Muscle of leg (tissue), 11 donors: ENCODE data around the gene ZNF841. TPM values are rescaled to one million over a fixed set of nuclear protein-coding genes. Genes with fewer than 3 reads are reported as not detected.
A peak's percentile ranks its signal among the peaks of the same experiment; 100 is the strongest.
"Not testable (repeated sequence)": the region's sequence is repeated elsewhere in the genome, so short reads cannot be mapped to it uniquely, and the experiment has no call there.

ENCODE experiments used
- DNase-seq: peaks from one replicate; pipeline ENCODE4 v3.0.0; 2013
- H3K27ac ChIP-seq: one replicate; pipeline ENCODE4 v1.5.1; 2013; ENCODE audit warnings: mild to moderate bottlenecking, low read length, control low read depth
- H3K27me3 ChIP-seq: one replicate; pipeline ENCODE4 v1.6.1; 2013; ENCODE audit warnings: low read length; ENCODE audit not compliant: control insufficient read depth, insufficient read depth
- H3K36me3 ChIP-seq: one replicate; pipeline ENCODE4 v1.6.1; 2013; ENCODE audit warnings: low read length; ENCODE audit not compliant: control insufficient read depth, insufficient read depth
- H3K4me1 ChIP-seq: one replicate; pipeline ENCODE4 v1.6.1; 2013; ENCODE audit warnings: low read length; ENCODE audit not compliant: control insufficient read depth, insufficient read depth
- H3K4me3 ChIP-seq: one replicate; pipeline ENCODE4 v1.5.1; 2013; ENCODE audit warnings: low read length, control low read depth
- H3K9me3 ChIP-seq: replicated peaks from 2 replicates; pipeline ENCODE4 v1.6.1; 2013; ENCODE audit warnings: low read depth, low read length; ENCODE audit not compliant: control insufficient read depth
- WGBS: methylation state at CpG from one replicate; pipeline ENCODE4 v1.1.5; 2013; ENCODE audit warnings: missing lambda C conversion rate; ENCODE audit not compliant: insufficient coverage; 5-methylcytosine and 5-hydroxymethylcytosine counted together
- polyA plus RNA-seq, 8 donors: library from polyadenylated mRNA; unstranded; fragments of 120-200 nt; gene quantifications; one replicate each; pipeline versions ENCODE4 v1.2.1 to v1.2.3, GENCODE V29; 2013; ENCODE audit warnings: inconsistent platforms in 1 of 8, low replicate concordance in 1 of 8; ENCODE audit not compliant: insufficient read length in 8 of 8, insufficient read depth in 1 of 8
- total RNA-seq: library from RNA; stranded (reverse); fragments of 120-200 nt; gene quantifications from one replicate; pipeline ENCODE4 v1.2.4, GENCODE V29; 2013

Gene ZNF841
- total and polyA plus RNA-seq, 9 donors, result 7.9 to 18.1 (median 9.3) TPM

GRCh38 chr19:52028027-52028779 is 67.4 kb downstream of the ZNF841 start, which contains the start of gene ZNF614:
Gene ZNF614 (minus strand): TSS chr19:52028379. CDS start chr19:52025745, 2,634 bp downstream.
- WGBS, result under 1% methylated on average over 53 of the region's 53 CpGs
- Histone ChIP-seq H3K27ac (peak within 1 kb of the TSS; percentile 95), H3K36me3 (peaks cover 35% of the 10 kb centered on the region), H3K4me1 (peaks cover 2% of the 10 kb centered on the region), H3K9me3 (peaks cover 33% of the 10 kb centered on the region), H3K27me3 (no peaks in the 10 kb centered on the region), H3K4me3 (peak within 1 kb of the TSS; percentile 63)
- peak; percentile 96 for DNase-seq

- not testable (repeated sequence) for H3K4me1 ChIP-seq, H3K4me3 ChIP-seq, H3K27me3 ChIP-seq, DNase-seq, H3K27ac ChIP-seq
- Histone ChIP-seq H3K9me3 (peaks cover 33% of the 10 kb centered on the region), H3K36me3 (peaks cover 44% of the 10 kb centered on the region)
- 93% methylated on average over 6 of the region's 15 CpGs for WGBS
Observed at GRCh38 chr19:52026255-52026990, 69.1 kb downstream of the ZNF841 start.

GRCh38 chr19:52024478-52024877 is 71.1 kb downstream of the ZNF841 start:
- not testable (repeated sequence) for H3K4me1 ChIP-seq, H3K4me3 ChIP-seq, H3K27me3 ChIP-seq, H3K27ac ChIP-seq, DNase-seq
- Histone ChIP-seq H3K36me3 (peaks cover 58% of the 10 kb centered on the region), H3K9me3 (peaks cover 32% of the 10 kb centered on the region)
- 94% methylated on average over 2 of the region's 4 CpGs for WGBS

GRCh38 chr19:52022193-52022592 is 73.4 kb downstream of the ZNF841 start:
- H3K36me3 ChIP-seq, result peaks cover 67% of the 10 kb centered on the region
- no peak overlapping the region for H3K4me3 ChIP-seq
- H3K27ac ChIP-seq, result no peak overlapping the region
- DNase-seq, result no peak
- WGBS, result 93% methylated on average over 13 of the region's 15 CpGs
- peaks cover 37% of the 10 kb centered on the region for H3K9me3 ChIP-seq
- H3K27me3 ChIP-seq, result no peaks in the 10 kb centered on the region
- no peaks in the 10 kb centered on the region for H3K4me1 ChIP-seq

- WGBS, result no CpG with 5 or more reads among the region's 4 CpGs
- H3K4me1 ChIP-seq, result no peaks in the 10 kb centered on the region
- no peak for DNase-seq
- H3K36me3 ChIP-seq, result peaks cover 75% of the 10 kb centered on the region
- no peaks in the 10 kb centered on the region for H3K27me3 ChIP-seq
- no peak overlapping the region for H3K27ac ChIP-seq
- H3K9me3 ChIP-seq, result peaks cover 48% of the 10 kb centered on the region
- no peak overlapping the region for H3K4me3 ChIP-seq
Observed at GRCh38 chr19:52020506-52020905, 75.1 kb downstream of the ZNF841 start.

Other genes starting within 250 kb of the ZNF841 start
- gene ZNF577, start 207.8 kb downstream of the ZNF841 start, total RNA-seq, result 15.6 TPM
- 10 to 100 TPM; 12.5 to 19.7 (median 17.9) TPM for gene ZNF577, start 207.8 kb downstream of the ZNF841 start, polyA plus RNA-seq
- 12.0 TPM for gene ZNF649, start 190.7 kb downstream of the ZNF841 start, total RNA-seq
- gene ZNF649, start 190.7 kb downstream of the ZNF841 start, polyA plus RNA-seq, result 10 to 100 TPM in 6 of 8 donors, 1 to 10 TPM in 2; 8.6 to 13.7 (median 11.5) TPM
- 6.9 TPM for gene ZNF613, start 168.3 kb downstream of the ZNF841 start, total RNA-seq
- 1 to 10 TPM; 4.6 to 6.9 (median 6.0) TPM for gene ZNF613, start 168.3 kb downstream of the ZNF841 start, polyA plus RNA-seq
- gene ZNF350, start 108.9 kb downstream of the ZNF841 start, total RNA-seq, result 9.9 TPM
- 1 to 10 TPM; 6.2 to 8.2 (median 7.0) TPM for gene ZNF350, start 108.9 kb downstream of the ZNF841 start, polyA plus RNA-seq
- 12.3 TPM for gene ZNF615, start 87.6 kb downstream of the ZNF841 start, total RNA-seq
- 10 to 100 TPM in 2 of 8 donors, 1 to 10 TPM in 6; 7.1 to 10.5 (median 8.8) TPM for gene ZNF615, start 87.6 kb downstream of the ZNF841 start, polyA plus RNA-seq
- 10.2 TPM for gene ZNF614, start 67.4 kb downstream of the ZNF841 start, total RNA-seq
- gene ZNF614, start 67.4 kb downstream of the ZNF841 start, polyA plus RNA-seq, result 1 to 10 TPM; 6.3 to 9.3 (median 8.3) TPM
- gene ZNF432, start 46.9 kb downstream of the ZNF841 start, total RNA-seq, result 11.0 TPM
- gene ZNF432, start 46.9 kb downstream of the ZNF841 start, polyA plus RNA-seq, result 10 to 100 TPM in 4 of 8 donors, 1 to 10 TPM in 4; 8.7 to 11.8 (median 10.1) TPM
- gene ZNF616, start 44.2 kb upstream of the ZNF841 start, total RNA-seq, result 11.6 TPM
- gene ZNF616, start 44.2 kb upstream of the ZNF841 start, polyA plus RNA-seq, result 10 to 100 TPM in 1 of 8 donors, 1 to 10 TPM in 7; 5.6 to 10.4 (median 8.8) TPM
- gene ZNF836, start 75.9 kb upstream of the ZNF841 start, total RNA-seq, result 15.4 TPM
- gene ZNF836, start 75.9 kb upstream of the ZNF841 start, polyA plus RNA-seq, result 1 to 10 TPM; 6.5 to 9.3 (median 7.6) TPM
- gene PPP2R1A, start 94.3 kb upstream of the ZNF841 start, total RNA-seq, result 136 TPM
- 100 to 1,000 TPM; 278 to 349 (median 314) TPM for gene PPP2R1A, start 94.3 kb upstream of the ZNF841 start, polyA plus RNA-seq
- gene ZNF766, start 173.8 kb upstream of the ZNF841 start, total RNA-seq, result 17.3 TPM
- gene ZNF766, start 173.8 kb upstream of the ZNF841 start, polyA plus RNA-seq, result 10 to 100 TPM in 5 of 8 donors, 1 to 10 TPM in 3; 6.5 to 13.6 (median 10.8) TPM
- 9.0 TPM for gene ZNF480, start 201.4 kb upstream of the ZNF841 start, total RNA-seq
- 1 to 10 TPM; 5.8 to 9.9 (median 8.8) TPM for gene ZNF480, start 201.4 kb upstream of the ZNF841 start, polyA plus RNA-seq
- 4.3 TPM for gene ZNF610, start 240.5 kb upstream of the ZNF841 start, total RNA-seq
- 1 to 10 TPM; 2.9 to 5.3 (median 3.9) TPM for gene ZNF610, start 240.5 kb upstream of the ZNF841 start, polyA plus RNA-seq